Loucy (cell line): Measurements from ENCODE around the gene ZNG1A.
"Not testable (repeated sequence)": the region's sequence is repeated elsewhere in the genome, so short reads cannot be mapped to it uniquely, and the experiment has no call there.

ENCODE experiments used
- CTCF ChIP-seq: fragments of 200-600 bp; sonication (generic); conservative IDR thresholded peaks from 2 replicates; pipeline ENCODE4 v1.5.1; 2014; ENCODE audit warnings: mild to moderate bottlenecking, antibody characterized with exemption, low read length
- EZH2phosphoT487 ChIP-seq: fragments of 200-600 bp; IDR thresholded peaks from 2 replicates; pipeline ENCODE4 v1.6.1; 2018; ENCODE audit warnings: antibody characterized with exemption, mild to moderate bottlenecking, moderate library complexity, borderline replicate concordance

- not testable (repeated sequence) for TF ChIP-seq CTCF, EZH2phosphoT487
Observed at GRCh38 chr9:213901-214300, 35.0 kb upstream of the ZNG1A start.
